H1 (cell line): Measurements from ENCODE around the gene CENATAC. TPM values are rescaled to one million over a fixed set of nuclear protein-coding genes. Genes with fewer than 3 reads are reported as not detected.

Source experiments
- CTCF ChIA-PET: fragments of 300-600 bp; sonication (Branson Sonifier 250); formaldehyde crosslinking; loops from one replicate; lab custom pipeline; 2021; ENCODE audit not compliant: partially characterized antibody; lab: Charles Lee
- POLR2A ChIA-PET: fragments of 300-600 bp; sonication (Branson Sonifier 250); formaldehyde crosslinking; loops from one replicate; lab custom pipeline; 2021; ENCODE audit warnings: inconsistent platforms; ENCODE audit not compliant: partially characterized antibody; lab: Charles Lee
- DNase-seq, 2 experiments: peaks; one replicate each; pipeline versions ENCODE4 v3.0.0 to v3.0.0-alpha.2; 2010 to 2022; ENCODE audit warnings: low spot score in 2 of 2, low read depth in 1 of 2, mixed read lengths in 1 of 2
- FAIRE-seq: peaks from 2 replicates; lab custom pipeline; 2011; peaks lifted over from hg19 to GRCh38; lab: Jason Lieb, UNC
- H2AFZ ChIP-seq: 2 replicates; pipeline ENCODE4 v1.8.1; 2012; ENCODE audit warnings: low read length, inconsistent platforms
- H2AK5ac ChIP-seq: 2 replicates; pipeline ENCODE4 v1.6.1; 2013; ENCODE audit warnings: low read depth, low read length
- H2BK120ac ChIP-seq: replicated peaks from 2 replicates; pipeline ENCODE3; 2013; ENCODE audit warnings: low read depth, low read length, inconsistent platforms
- H2BK12ac ChIP-seq: 2 replicates; pipeline ENCODE4 v1.6.1; 2013; ENCODE audit warnings: low read depth, low read length
- H2BK15ac ChIP-seq: 2 replicates; pipeline ENCODE4 v1.6.1; 2013; ENCODE audit warnings: low read length
- H2BK20ac ChIP-seq: 2 replicates; pipeline ENCODE4 v1.6.1; 2013; ENCODE audit warnings: low read length
- H2BK5ac ChIP-seq: 2 replicates; pipeline ENCODE4 v1.6.1; 2013; ENCODE audit warnings: low read depth, low read length
- H3K14ac ChIP-seq: 2 replicates; pipeline ENCODE4 v1.6.1; 2013; ENCODE audit warnings: inconsistent platforms; ENCODE audit not compliant: insufficient read length
- H3K18ac ChIP-seq: 2 replicates; pipeline ENCODE4 v1.6.1; 2013; ENCODE audit warnings: low read length; ENCODE audit errors: extremely low read depth
- H3K23ac ChIP-seq: 2 replicates; pipeline ENCODE4 v1.6.1; 2013; ENCODE audit warnings: inconsistent platforms; ENCODE audit not compliant: insufficient read length
- H3K23me2 ChIP-seq: 2 replicates; pipeline ENCODE4 v1.6.1; 2013; ENCODE audit warnings: low read depth, low read length
- H3K27ac ChIP-seq: 2 replicates; pipeline ENCODE4 v1.6.1; 2011; ENCODE audit warnings: low read depth, low read length, inconsistent platforms
- H3K27me3 ChIP-seq, 4 experiments: replicated peaks in 1 of 4; 1 replicate in 1 of 4; 2 replicates in 3 of 4; pipeline versions ENCODE4 v1.6.1 to v1.8.1; 2011 to 2013; ENCODE audit warnings: low read length in 3 of 4, mild to moderate bottlenecking in 3 of 4, inconsistent platforms in 2 of 4, mixed read lengths in 2 of 4, moderate library complexity in 1 of 4; ENCODE audit not compliant: control insufficient read depth in 3 of 4, insufficient read depth in 3 of 4; ENCODE audit errors: extremely low read depth in 1 of 4
- H3K36me3 ChIP-seq, 4 experiments: 2 replicates each; pipeline versions ENCODE4 v1.6.1 to v1.8.1; 2011 to 2013; ENCODE audit warnings: mild to moderate bottlenecking in 4 of 4, low read length in 3 of 4, moderate library complexity in 2 of 4, control low read depth in 1 of 4, inconsistent platforms in 1 of 4; ENCODE audit not compliant: insufficient read depth in 4 of 4, control insufficient read depth in 2 of 4
- H3K4ac ChIP-seq: replicated peaks from 2 replicates; pipeline ENCODE3; 2013; ENCODE audit warnings: low read length, low read depth, mixed read lengths, inconsistent platforms; ENCODE audit not compliant: insufficient read length
- H3K4me1 ChIP-seq, 4 experiments: replicated peaks in 1 of 4; 1 replicate in 1 of 4; 2 replicates in 3 of 4; pipeline versions ENCODE4 v1.6.1 to v1.8.1; 2011 to 2013; ENCODE audit warnings: low read length in 3 of 4, inconsistent platforms in 2 of 4, mixed read lengths in 1 of 4; ENCODE audit not compliant: insufficient read depth in 4 of 4, control insufficient read depth in 3 of 4
- H3K4me2 ChIP-seq, 2 experiments: 2 replicates each; pipeline versions ENCODE4 v1.6.1 to v1.8.1; 2011 to 2013; ENCODE audit warnings: low read depth in 2 of 2, low read length in 2 of 2, control low read depth in 1 of 2, inconsistent platforms in 1 of 2, mild to moderate bottlenecking in 1 of 2; ENCODE audit not compliant: insufficient read depth in 1 of 2
- H3K4me3 ChIP-seq, 4 experiments: fragments of 200-600, 300-600 bp in 1 of 4; sonication (generic), shearing (Covaris generic), sonication (Bioruptor Twin) in 1 of 4; 2 replicates each; pipeline versions ENCODE4 v1.5.1 to v1.8.1; 2011 to 2016; ENCODE audit warnings: low read length in 4 of 4, low read depth in 3 of 4, control low read depth in 2 of 4, inconsistent platforms in 2 of 4, mild to moderate bottlenecking in 2 of 4, mixed read lengths in 1 of 4, moderate library complexity in 1 of 4; ENCODE audit not compliant: insufficient read depth in 2 of 4; ENCODE audit errors: extremely low read depth in 1 of 4
- H3K56ac ChIP-seq: replicated peaks from 2 replicates; pipeline ENCODE3; 2013; ENCODE audit warnings: low read depth, mild to moderate bottlenecking, mixed read lengths, low read length, inconsistent platforms; ENCODE audit not compliant: insufficient read length
- H3K79me1 ChIP-seq: 2 replicates; pipeline ENCODE4 v1.6.1; 2013; ENCODE audit warnings: low read depth, low read length, control low read depth
- H3K79me2 ChIP-seq, 2 experiments: 2 replicates each; pipeline versions ENCODE4 v1.6.1 to v1.8.1; 2012 to 2013; ENCODE audit warnings: low read length in 2 of 2, mild to moderate bottlenecking in 2 of 2, inconsistent platforms in 1 of 2; ENCODE audit not compliant: insufficient read depth in 2 of 2, control insufficient read depth in 1 of 2
- H3K9ac ChIP-seq, 4 experiments: replicated peaks in 1 of 4; 1 replicate in 1 of 4; 2 replicates in 3 of 4; pipeline versions ENCODE4 v1.6.1 to v1.8.1; 2011 to 2013; ENCODE audit warnings: low read depth in 3 of 4, low read length in 3 of 4, control low read depth in 2 of 4, mild to moderate bottlenecking in 2 of 4, moderate library complexity in 2 of 4, inconsistent platforms in 1 of 4; ENCODE audit errors: extremely low read depth in 1 of 4
- H3K9me3 ChIP-seq, 2 experiments: 2 replicates each; pipeline versions ENCODE4 v1.6.1 to v1.8.1; 2012 to 2013; ENCODE audit warnings: mild to moderate bottlenecking in 2 of 2, moderate library complexity in 2 of 2, control low read depth in 1 of 2, inconsistent platforms in 1 of 2, low read depth in 1 of 2, low read length in 1 of 2, mixed read lengths in 1 of 2; ENCODE audit not compliant: insufficient read depth in 2 of 2
- H4K20me1 ChIP-seq, 2 experiments: replicated peaks in 1 of 2; 2 replicates each; pipeline versions ENCODE3 to v1.8.1; 2011 to 2013; ENCODE audit warnings: inconsistent platforms in 2 of 2, low read length in 2 of 2, mild to moderate bottlenecking in 1 of 2; ENCODE audit not compliant: insufficient read depth in 2 of 2, control insufficient read depth in 1 of 2
- H4K5ac ChIP-seq: 2 replicates; pipeline ENCODE4 v1.6.1; 2013; ENCODE audit warnings: low read length, low read depth, mixed read lengths, inconsistent platforms; ENCODE audit not compliant: insufficient read length
- H4K8ac ChIP-seq: 2 replicates; pipeline ENCODE4 v1.8.0; 2013; ENCODE audit warnings: mild to moderate bottlenecking, moderate library complexity, low read length, inconsistent platforms; ENCODE audit not compliant: insufficient read depth; ENCODE audit errors: extremely low read depth
- H4K91ac ChIP-seq: replicated peaks from 2 replicates; pipeline ENCODE3; 2013; ENCODE audit warnings: low read length, mixed read lengths, inconsistent platforms; ENCODE audit not compliant: insufficient read length
- BACH1 ChIP-seq: IDR thresholded peaks from 2 replicates; pipeline ENCODE4 v1.6.1; 2012; ENCODE audit warnings: low read length, improper control_type of control experiment
- CBX5 ChIP-seq: fragments of 300-800, 300-1000 bp; sonication (generic); IDR thresholded peaks from 2 replicates; pipeline ENCODE4 v1.7.1; 2016; ENCODE audit warnings: antibody characterized with exemption, low read length, low read depth
- CEBPB ChIP-seq: IDR thresholded peaks from 2 replicates; pipeline ENCODE4 v1.6.1; 2012; ENCODE audit warnings: low read depth, low read length
- CREB1 ChIP-seq: IDR thresholded peaks from 2 replicates; pipeline ENCODE4 v1.6.1; 2012; ENCODE audit warnings: inconsistent platforms
- FOSL1 ChIP-seq: IDR thresholded peaks from 2 replicates; pipeline ENCODE4 v1.6.1; 2011; ENCODE audit warnings: mild to moderate bottlenecking, low read depth, low read length, moderate library complexity; ENCODE audit not compliant: insufficient read depth
- GTF2F1 ChIP-seq: IDR thresholded peaks from 2 replicates; pipeline ENCODE4 v1.6.1; 2012; ENCODE audit warnings: low read depth, low read length, improper control_type of control experiment, borderline replicate concordance
- KDM4A ChIP-seq: IDR thresholded peaks from one replicate; pipeline ENCODE4 v1.7.1; 2012; ENCODE audit warnings: low read depth, mild to moderate bottlenecking, moderate library complexity, low read length, inconsistent platforms; ENCODE audit not compliant: severe bottlenecking
- NANOG ChIP-seq: IDR thresholded peaks from 2 replicates; pipeline ENCODE4 v1.6.1; 2011; ENCODE audit warnings: low read length, low read depth, mild to moderate bottlenecking, inconsistent platforms; ENCODE audit not compliant: insufficient read depth, poor library complexity, severe bottlenecking
- RBBP5 ChIP-seq: IDR thresholded peaks from 2 replicates; pipeline ENCODE4 v1.7.1; 2012; ENCODE audit warnings: low read depth, mild to moderate bottlenecking, inconsistent platforms, low read length, moderate library complexity, borderline replicate concordance
- SAP30 ChIP-seq: fragments of 300-600 bp; sonication (generic); IDR thresholded peaks from 2 replicates; pipeline ENCODE4 v1.7.1; 2012; ENCODE audit warnings: low read length, moderate library complexity, mild to moderate bottlenecking, inconsistent platforms; ENCODE audit not compliant: insufficient read depth, insufficient replicate concordance
- SIN3A ChIP-seq, 2 experiments: IDR thresholded peaks in 1 of 2; conservative IDR thresholded peaks in 1 of 2; 2 replicates each; pipeline ENCODE4 v1.6.1; 2011 to 2012; ENCODE audit warnings: low read length in 2 of 2, improper control_type of control experiment in 1 of 2, low read depth in 1 of 2, mild to moderate bottlenecking in 1 of 2
- SP2 ChIP-seq: IDR thresholded peaks from 2 replicates; pipeline ENCODE4 v1.6.1; 2012; ENCODE audit warnings: mild to moderate bottlenecking, low read length, inconsistent platforms
- WGBS, 2 experiments: shearing (Covaris generic) in 1 of 2; methylation state at CpG; one replicate each; pipeline versions ENCODE4 v1.1.6 to v1.1.7; 2013 to 2015; ENCODE audit warnings: low lambda C conversion rate in 2 of 2, mixed read lengths in 2 of 2, inconsistent platforms in 1 of 2, low coverage in 1 of 2, missing lambda C conversion rate in 1 of 2; ENCODE audit not compliant: insufficient replicate concordance in 2 of 2, insufficient coverage in 1 of 2, insufficient read length in 1 of 2; ENCODE audit errors: extremely low coverage in 1 of 2, missing lambda C conversion rate in 1 of 2; 5-methylcytosine and 5-hydroxymethylcytosine counted together
- polyA plus RNA-seq, 7 experiments: library from polyadenylated mRNA; depleted of rRNA in 3 of 7; stranded (reverse) in 5 of 7; unstranded in 2 of 7; fragments of >200 nt in 5 of 7; fragments of 200-250 nt in 2 of 7; gene quantifications; 1 replicate in 5 of 7; 2 replicates in 1 of 7; 4 replicates in 1 of 7; pipeline versions ENCODE4 v1.2.1 to v1.2.3, GENCODE V29; 2011 to 2013; ENCODE audit warnings: missing spikeins in 2 of 7, mixed read lengths in 2 of 7
- total RNA-seq: library from RNA; stranded (reverse); fragmentation: NEBNext Ultra II Directional; extraction: Animal tissue kit (Norgen Biotek cat#: 25700); gene quantifications from 2 replicates; pipeline ENCODE4 v1.2.1, GENCODE V29; 2021
- TF ChIP-seq, protein P1 (sequence below): IDR thresholded peaks from 2 replicates; pipeline ENCODE4 v1.6.1; 2011; ENCODE audit warnings: low read length, improper control_type of control experiment

The CENATAC gene
- total and polyA plus RNA-seq, 2 of the 8 experiments (the other 6 are each of a cell fraction or from before 2014, with no cell fraction given), result 22.7 to 36.4 TPM

DNA sequence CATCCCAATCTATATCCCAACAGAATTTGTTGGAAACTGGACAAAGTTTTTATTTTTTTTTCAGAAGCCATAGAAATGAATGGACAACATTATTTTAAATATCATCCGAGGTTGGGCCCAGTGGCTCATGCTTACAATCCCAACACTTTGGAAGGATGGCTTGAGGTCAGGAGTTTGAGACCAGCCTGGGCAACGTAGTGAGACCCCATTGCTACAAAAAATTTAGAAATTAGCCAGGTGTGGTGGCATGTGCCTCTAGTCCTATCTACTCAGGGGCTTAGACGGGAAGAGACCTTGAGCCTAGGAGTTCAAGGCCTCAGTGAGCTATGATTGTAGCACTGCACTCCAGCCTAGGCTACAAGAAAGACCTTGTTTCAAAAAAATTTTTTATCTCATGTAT is 36.9 kb downstream of the CENATAC start:
- no peak overlapping the region for H4K91ac ChIP-seq
- H3K56ac ChIP-seq, result no peak overlapping the region
- TF ChIP-seq CEBPB, result no peak
- TF ChIP-seq CBX5, result no peak
- TF ChIP-seq SAP30, result no peak
- TF ChIP-seq SP2, result no peak
- TF ChIP-seq RBBP5, result no peak
- TF ChIP-seq NANOG, result no peak
- TF ChIP-seq, protein P1, sequence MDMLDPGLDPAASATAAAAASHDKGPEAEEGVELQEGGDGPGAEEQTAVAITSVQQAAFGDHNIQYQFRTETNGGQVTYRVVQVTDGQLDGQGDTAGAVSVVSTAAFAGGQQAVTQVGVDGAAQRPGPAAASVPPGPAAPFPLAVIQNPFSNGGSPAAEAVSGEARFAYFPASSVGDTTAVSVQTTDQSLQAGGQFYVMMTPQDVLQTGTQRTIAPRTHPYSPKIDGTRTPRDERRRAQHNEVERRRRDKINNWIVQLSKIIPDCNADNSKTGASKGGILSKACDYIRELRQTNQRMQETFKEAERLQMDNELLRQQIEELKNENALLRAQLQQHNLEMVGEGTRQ, result no peak
- no peak for TF ChIP-seq BACH1
- no peak for TF ChIP-seq KDM4A
- no peak for TF ChIP-seq SIN3A (conservative IDR thresholded peaks at IDR 0.05 in 1 of 2, IDR thresholded peaks at IDR 0.05 in 1 of 2; ENCODE audit: low read depth in 1 of 2, low read length in 2 of 2)
- TF ChIP-seq CREB1, result no peak
- TF ChIP-seq GTF2F1, result no peak
- TF ChIP-seq FOSL1, result no peak
- DNase-seq (no peak), FAIRE-seq (no peak)
- no peak overlapping the region for H2BK5ac ChIP-seq
- no peak overlapping the region for H3K9ac ChIP-seq
- H2AFZ ChIP-seq, result no peak overlapping the region
- 88% methylated on average over 3 of the region's 3 CpGs; no CpG with 5 or more reads in 1 of the 2 experiments for WGBS, 2 experiments
- H2BK20ac ChIP-seq, result no peak overlapping the region
- no peak overlapping the region for H3K14ac ChIP-seq
- no peaks in the 10 kb centered on the region; the same call in 1 of the 2 replicates for H3K79me1 ChIP-seq
- ChIA-PET POLR2A (interaction anchor here (1.2 kb wide), 1 partner anchor 19 kb away, joined by 4 read pairs; no protein-coding TSS in a partner anchor), CTCF (interaction anchor here (0.9 to 1.5 kb wide), 3 partner anchors 9 to 105 kb away, joined by 3 read pairs; no protein-coding TSS in a partner anchor)
- no peak overlapping the region for H4K8ac ChIP-seq
- no peaks in the 10 kb centered on the region for H3K27me3 ChIP-seq
- no peak overlapping the region for H2AK5ac ChIP-seq
- H4K20me1 ChIP-seq, result no peaks in the 10 kb centered on the region
- H3K4me2 ChIP-seq, result no peak overlapping the region
- no peak overlapping the region for H2BK15ac ChIP-seq
- H3K9me3 ChIP-seq, result no peaks in the 10 kb centered on the region
- H3K4ac ChIP-seq, result no peak overlapping the region
- H3K23ac ChIP-seq, result no peak overlapping the region
- H3K4me3 ChIP-seq, result no peak overlapping the region
- peaks cover 4% of the 10 kb centered on the region; the same call in 1 of the 2 replicates for H3K23me2 ChIP-seq
- H3K27ac ChIP-seq, result no peak overlapping the region
- no peak overlapping the region for H4K5ac ChIP-seq
- H2BK120ac ChIP-seq, result no peak overlapping the region
- H3K79me2 ChIP-seq, result peaks cover 0 to under 1% of the 10 kb centered on the region in 2 experiments; a peak in 1 of 4 replicates
- no peak overlapping the region for H2BK12ac ChIP-seq
- H3K18ac ChIP-seq, result no peak overlapping the region
- H3K36me3 ChIP-seq, result no peaks in the 10 kb centered on the region
- peaks cover 0 to 3% (median 0%) of the 10 kb centered on the region in 4 experiments; a peak in 3 of 7 replicates for H3K4me1 ChIP-seq
